Transverse colon (tissue), 4 donors: ENCODE results near the gene HNRNPA3.

Source experiments
- CTCF ChIP-seq, 5 experiments: fragments of 200-600 bp in 3 of 5; fragments of 450-650 bp in 2 of 5; sonication (generic) in 3 of 5; IDR thresholded peaks; 1 replicate in 2 of 5; 2 replicates in 3 of 5; pipeline ENCODE4 v1.5.1; 2016 to 2017; ENCODE audit warnings: antibody characterized with exemption in 5 of 5, inconsistent platforms in 3 of 5, mild to moderate bottlenecking in 2 of 5, moderate library complexity in 1 of 5
- POLR2A ChIP-seq: fragments of 450-650 bp; IDR thresholded peaks from one replicate; pipeline ENCODE4 v1.6.1; 2016; ENCODE audit warnings: antibody characterized with exemption, mild to moderate bottlenecking, moderate library complexity
- POLR2AphosphoS5 ChIP-seq, 3 donors: sonication (generic); formaldehyde crosslinking; IDR thresholded peaks; one replicate each; pipeline ENCODE4 v1.6.1; 2016; ENCODE audit warnings: antibody characterized with exemption in 3 of 3

- TF ChIP-seq CTCF (IDR thresholded peaks at IDR 0.05) (no peak), POLR2A (no peak), POLR2AphosphoS5 (IDR thresholded peaks at IDR 0.05) (no peak)
Measured at GRCh38 chr2:177225965-177226360, 13.4 kb downstream of the HNRNPA3 start.
